Heart left ventricle (tissue), 13 donors: ENCODE results near the gene PROSER1.

ENCODE experiments used
- POLR2A ChIP-seq, 2 donors: fragments of 450-650 bp; IDR thresholded peaks; one replicate each; pipeline ENCODE4 v1.6.1; 2017; ENCODE audit warnings: antibody characterized with exemption in 2 of 2, mild to moderate bottlenecking in 2 of 2, moderate library complexity in 2 of 2
- TF ChIP-seq, protein P1 (sequence below), 12 donors: fragments of 200-600 bp; sonication (generic) in 4 of 12; IDR thresholded peaks; one replicate each; pipeline versions ENCODE4 v1.5.0 to v1.8.0; 2018 to 2022; ENCODE audit warnings: antibody characterized with exemption in 12 of 12, mild to moderate bottlenecking in 5 of 12
- donor health status: ischemic (EF 13 %, LVEDD 7.1; RV severe dilation, severe dysfunction).
- donor health status: DM: no; HTN: yes; CAD: no.
- donor health status: DM: no; HTN: no; CAD: no.
- donor health status: ischemic (EF 25% LVEDD 6.9; RV normal size, moderate dysfunction).
- donor health status: ischemic (EF 25% LVEDD 5.7; RV mildly dilated, moderate dysfunction).
- donor health status: ischemic (EF 35%, LVEDD 5.7; RV mildly dilated, moderate dysfunction).
- donor health status: nonischemic (EF 11% LVEDD 7.7; RV severe dilation, severe dysfunction).
- donor health status: DM: yes; HTN: yes; CAD: no.
- donor health status: PGD.
- donor health status: ischemic (EF 29% LVEDD 5.4; RV normal size, mild dysfunction).
- donor health status: nonischemic (EF 23%, LVEDD 6.1; RV moderate dilation, normal function).

DNA sequence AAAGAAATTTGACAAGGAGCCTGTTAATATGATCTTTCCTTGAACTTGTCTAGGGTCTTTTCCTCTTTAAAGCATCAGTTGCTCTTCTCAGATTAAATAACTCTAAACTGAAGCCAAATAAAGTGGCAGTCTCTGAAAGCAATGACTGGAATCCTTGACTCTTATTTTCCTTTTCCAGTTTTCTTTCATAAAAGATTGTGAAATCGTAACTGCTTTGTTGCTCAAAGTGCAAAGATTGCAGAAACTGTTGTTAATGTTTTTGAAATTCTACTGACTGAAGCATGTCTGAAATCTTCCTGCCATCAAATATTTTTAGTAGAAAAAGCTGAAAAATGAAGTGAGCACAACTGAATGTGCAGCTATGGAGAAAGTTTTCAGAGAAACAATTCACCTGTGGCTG is 2.3 kb upstream of the PROSER1 start:
- TF ChIP-seq, protein P1, sequence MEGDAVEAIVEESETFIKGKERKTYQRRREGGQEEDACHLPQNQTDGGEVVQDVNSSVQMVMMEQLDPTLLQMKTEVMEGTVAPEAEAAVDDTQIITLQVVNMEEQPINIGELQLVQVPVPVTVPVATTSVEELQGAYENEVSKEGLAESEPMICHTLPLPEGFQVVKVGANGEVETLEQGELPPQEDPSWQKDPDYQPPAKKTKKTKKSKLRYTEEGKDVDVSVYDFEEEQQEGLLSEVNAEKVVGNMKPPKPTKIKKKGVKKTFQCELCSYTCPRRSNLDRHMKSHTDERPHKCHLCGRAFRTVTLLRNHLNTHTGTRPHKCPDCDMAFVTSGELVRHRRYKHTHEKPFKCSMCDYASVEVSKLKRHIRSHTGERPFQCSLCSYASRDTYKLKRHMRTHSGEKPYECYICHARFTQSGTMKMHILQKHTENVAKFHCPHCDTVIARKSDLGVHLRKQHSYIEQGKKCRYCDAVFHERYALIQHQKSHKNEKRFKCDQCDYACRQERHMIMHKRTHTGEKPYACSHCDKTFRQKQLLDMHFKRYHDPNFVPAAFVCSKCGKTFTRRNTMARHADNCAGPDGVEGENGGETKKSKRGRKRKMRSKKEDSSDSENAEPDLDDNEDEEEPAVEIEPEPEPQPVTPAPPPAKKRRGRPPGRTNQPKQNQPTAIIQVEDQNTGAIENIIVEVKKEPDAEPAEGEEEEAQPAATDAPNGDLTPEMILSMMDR (IDR thresholded peaks at IDR 0.05), result no peak
- TF ChIP-seq POLR2A (IDR thresholded peaks at IDR 0.05), result no peak
